HEK293 (cell line): ENCODE data around the gene MTMR10.

ENCODE experiments used
- CTCF ChIA-PET: fragments of 350-600 bp; formaldehyde crosslinking; extraction: SDS; loops from one replicate; lab custom pipeline; 2021; ENCODE audit warnings: antibody characterized with exemption; lab: Yijun Ruan, JAX
- POLR2A ChIA-PET: fragments of 300-600 bp; formaldehyde crosslinking; extraction: SDS; loops from one replicate; lab custom pipeline; 2020; ENCODE audit warnings: antibody characterized with exemption, inconsistent platforms; lab: Yijun Ruan, JAX
- H3K27ac ChIP-seq: fragments of 200-500 bp; sonication (Bioruptor generic); 2 replicates; pipeline ENCODE4 v1.5.1; 2014; ENCODE audit warnings: low read depth, low read length, control low read depth, inconsistent platforms; ENCODE audit errors: extremely low read depth
- H3K36me3 ChIP-seq, 2 experiments: fragments of 200-500 bp in 1 of 2; sonication (Bioruptor generic) in 1 of 2; 1 replicate in 1 of 2; 2 replicates in 1 of 2; pipeline ENCODE4 v1.5.1; 2014 to 2017; ENCODE audit warnings: inconsistent platforms in 2 of 2, low read length in 2 of 2; ENCODE audit not compliant: control insufficient read depth in 2 of 2, insufficient read depth in 1 of 2
- H3K4me1 ChIP-seq: fragments of 200-500 bp; sonication (Bioruptor generic); 2 replicates; pipeline ENCODE4 v1.5.1; 2014; ENCODE audit warnings: mild to moderate bottlenecking, low read length, inconsistent platforms; ENCODE audit not compliant: control insufficient read depth, insufficient read depth
- H3K4me3 ChIP-seq: 2 replicates; pipeline ENCODE4 v1.5.1; 2011; ENCODE audit warnings: low read depth, mild to moderate bottlenecking, control low read depth, low read length, moderate library complexity
- H3K9me3 ChIP-seq: fragments of 200-500 bp; sonication (Bioruptor generic); 2 replicates; pipeline ENCODE4 v1.5.1; 2014; ENCODE audit warnings: low read depth, low read length, inconsistent platforms; ENCODE audit not compliant: control insufficient read depth, insufficient read depth
- FEZF1 ChIP-seq: fragments of 450-650 bp; formaldehyde crosslinking; IDR thresholded peaks from 2 replicates; pipeline ENCODE4 v1.5.1; 2016; ENCODE audit warnings: missing biosample characterization, missing genetic modification characterization
- GLI2 ChIP-seq: fragments of 450-650 bp; formaldehyde crosslinking; IDR thresholded peaks from 2 replicates; pipeline ENCODE4; 2017; ENCODE audit warnings: missing biosample characterization, missing genetic modification characterization, low read depth, borderline replicate concordance
- HOXA7 ChIP-seq: sonication (generic); formaldehyde crosslinking; IDR thresholded peaks from 2 replicates; pipeline ENCODE4 v1.8.1; 2022; ENCODE audit warnings: missing genetic modification reagents, borderline replicate concordance
- KLF8 ChIP-seq: fragments of 450-650 bp; formaldehyde crosslinking; IDR thresholded peaks from 2 replicates; pipeline ENCODE4 v1.5.1; 2016; ENCODE audit warnings: missing biosample characterization, missing genetic modification characterization
- OVOL3 ChIP-seq: fragments of 450-650 bp; formaldehyde crosslinking; IDR thresholded peaks from 2 replicates; pipeline ENCODE4 v1.5.1; 2016; ENCODE audit warnings: missing biosample characterization, missing genetic modification characterization
- PRDM1 ChIP-seq: fragments of 450-650 bp; formaldehyde crosslinking; IDR thresholded peaks from 2 replicates; pipeline ENCODE4; 2016; ENCODE audit warnings: missing biosample characterization, missing genetic modification characterization
- SCRT2 ChIP-seq: fragments of 450-650 bp; formaldehyde crosslinking; IDR thresholded peaks from 2 replicates; pipeline ENCODE4 v1.5.1; 2016; ENCODE audit warnings: missing biosample characterization, missing genetic modification characterization
- TCF7L2 ChIP-seq: IDR thresholded peaks from 2 replicates; pipeline ENCODE4 v1.6.1; 2011; ENCODE audit warnings: low read depth, mild to moderate bottlenecking, inconsistent platforms, low read length, moderate library complexity, borderline replicate concordance
- YY2 ChIP-seq: fragments of 450-650 bp; formaldehyde crosslinking; IDR thresholded peaks from 2 replicates; pipeline ENCODE4 v1.5.1; 2016; ENCODE audit warnings: missing biosample characterization, missing genetic modification characterization
- ZBTB10 ChIP-seq: fragments of 450-650 bp; formaldehyde crosslinking; IDR thresholded peaks from 2 replicates; pipeline ENCODE4 v1.5.1; 2016; ENCODE audit warnings: missing biosample characterization, missing genetic modification characterization
- ZFP37 ChIP-seq: fragments of 450-650 bp; formaldehyde crosslinking; IDR thresholded peaks from 2 replicates; pipeline ENCODE4 v1.5.1; 2016; ENCODE audit warnings: missing biosample characterization, missing genetic modification characterization
- ZFP69B ChIP-seq: fragments of 450-650 bp; formaldehyde crosslinking; IDR thresholded peaks from 2 replicates; pipeline ENCODE4 v1.5.1; 2016; ENCODE audit warnings: missing biosample characterization, missing genetic modification characterization
- ZNF18 ChIP-seq: fragments of 450-650 bp; formaldehyde crosslinking; IDR thresholded peaks from 2 replicates; pipeline ENCODE4 v1.5.1; 2016; ENCODE audit warnings: missing biosample characterization, missing genetic modification characterization
- ZNF221 ChIP-seq: fragments of 450-650 bp; formaldehyde crosslinking; IDR thresholded peaks from 2 replicates; pipeline ENCODE4 v1.5.1; 2017; ENCODE audit warnings: missing biosample characterization, missing genetic modification characterization, borderline replicate concordance
- ZNF362 ChIP-seq: fragments of 450-650 bp; formaldehyde crosslinking; IDR thresholded peaks from 2 replicates; pipeline ENCODE4 v1.5.1; 2016; ENCODE audit warnings: missing biosample characterization, missing genetic modification characterization
- ZNF366 ChIP-seq: fragments of 450-650 bp; formaldehyde crosslinking; conservative IDR thresholded peaks from 2 replicates; pipeline ENCODE4 v1.5.1; 2016; ENCODE audit warnings: missing biosample characterization, missing genetic modification characterization
- ZNF48 ChIP-seq: fragments of 450-650 bp; formaldehyde crosslinking; IDR thresholded peaks from 2 replicates; pipeline ENCODE4 v1.5.1; 2016; ENCODE audit warnings: missing biosample characterization, missing genetic modification characterization
- ZNF549 ChIP-seq: fragments of 450-650 bp; IDR thresholded peaks from 2 replicates; pipeline ENCODE4 v1.5.1; 2018; ENCODE audit warnings: missing biosample characterization, missing genetic modification characterization, mild to moderate bottlenecking, inconsistent platforms, moderate library complexity
- ZNF624 ChIP-seq: fragments of 450-650 bp; formaldehyde crosslinking; IDR thresholded peaks from 2 replicates; pipeline ENCODE4 v1.5.1; 2017; ENCODE audit warnings: missing biosample characterization, missing genetic modification characterization
- ZNF654 ChIP-seq: fragments of 450-650 bp; formaldehyde crosslinking; IDR thresholded peaks from 2 replicates; pipeline ENCODE4 v1.5.1; 2016; ENCODE audit warnings: low read depth, missing biosample characterization, missing genetic modification characterization
- ZNF677 ChIP-seq: fragments of 450-650 bp; IDR thresholded peaks from 2 replicates; pipeline ENCODE4 v1.5.0; 2018; ENCODE audit warnings: missing biosample characterization, mild to moderate bottlenecking, missing genetic modification characterization, moderate library complexity
- ZNF776 ChIP-seq: fragments of 450-650 bp; formaldehyde crosslinking; IDR thresholded peaks from 2 replicates; pipeline ENCODE4 v1.5.0; 2017; ENCODE audit warnings: missing biosample characterization, missing genetic modification characterization, borderline replicate concordance
- ZNF785 ChIP-seq: fragments of 450-650 bp; formaldehyde crosslinking; IDR thresholded peaks from 2 replicates; pipeline ENCODE4 v1.5.1; 2016; ENCODE audit warnings: missing biosample characterization, missing genetic modification characterization
- ZSCAN16 ChIP-seq: fragments of 450-650 bp; formaldehyde crosslinking; IDR thresholded peaks from 2 replicates; pipeline ENCODE4 v1.5.1; 2016; ENCODE audit warnings: missing biosample characterization, missing genetic modification characterization
- TF ChIP-seq, protein P1 (sequence below): fragments of 450-650 bp; formaldehyde crosslinking; IDR thresholded peaks from 2 replicates; pipeline ENCODE4 v1.5.1; 2016; ENCODE audit warnings: missing biosample characterization, missing genetic modification characterization

The MTMR10 gene

DNA sequence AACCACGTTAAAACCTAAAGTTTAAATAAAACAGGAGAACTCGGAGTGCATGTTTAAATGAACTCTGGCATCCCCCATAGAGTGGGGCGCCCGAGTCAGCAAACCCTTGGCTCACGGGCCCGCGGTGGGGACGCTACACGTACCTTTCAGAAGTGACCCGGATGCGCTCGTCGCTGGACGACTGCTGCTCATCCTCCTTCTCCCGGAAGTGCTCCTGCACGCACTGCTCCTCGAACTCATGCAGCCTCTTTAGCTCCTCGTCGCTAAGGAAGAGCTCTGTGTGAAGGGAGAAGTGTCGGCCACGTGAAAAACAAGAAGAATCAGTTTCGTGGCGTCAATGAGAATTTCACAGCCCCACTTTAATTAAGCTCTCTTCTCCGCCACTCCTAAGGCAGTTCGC is 34.6 kb upstream of the MTMR10 start:
- POLR2A ChIA-PET = no interaction called here
- CTCF ChIA-PET = no interaction called here
- TF ChIP-seq ZNF221 (tag by site-specific recombination) (no peak), ZBTB10 (tag by site-specific recombination) (no peak), ZNF549 (tag by site-specific recombination) (no peak), SCRT2 (tag by site-specific recombination) (no peak), ZNF362 (tag by site-specific recombination) (no peak), ZFP37 (no peak), OVOL3 (tag by site-specific recombination) (no peak), ZNF776 (tag by site-specific recombination) (no peak), TCF7L2 (no peak), ZSCAN16 (no peak), ZNF654 (tag by site-specific recombination) (no peak)
- TF ChIP-seq, protein P1, sequence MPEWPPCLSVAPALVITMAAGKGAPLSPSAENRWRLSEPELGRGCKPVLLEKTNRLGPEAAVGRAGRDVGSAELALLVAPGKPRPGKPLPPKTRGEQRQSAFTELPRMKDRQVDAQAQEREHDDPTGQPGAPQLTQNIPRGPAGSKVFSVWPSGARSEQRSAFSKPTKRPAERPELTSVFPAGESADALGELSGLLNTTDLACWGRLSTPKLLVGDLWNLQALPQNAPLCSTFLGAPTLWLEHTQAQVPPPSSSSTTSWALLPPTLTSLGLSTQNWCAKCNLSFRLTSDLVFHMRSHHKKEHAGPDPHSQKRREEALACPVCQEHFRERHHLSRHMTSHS (tag by site-specific recombination) = no peak
- Histone ChIP-seq H3K4me3 (no peak overlapping the region), H3K9me3 (no peaks in the 10 kb centered on the region), H3K27ac (no peak overlapping the region), H3K36me3 (no peaks in the 10 kb centered on the region), H3K4me1 (no peaks in the 10 kb centered on the region)

DNA sequence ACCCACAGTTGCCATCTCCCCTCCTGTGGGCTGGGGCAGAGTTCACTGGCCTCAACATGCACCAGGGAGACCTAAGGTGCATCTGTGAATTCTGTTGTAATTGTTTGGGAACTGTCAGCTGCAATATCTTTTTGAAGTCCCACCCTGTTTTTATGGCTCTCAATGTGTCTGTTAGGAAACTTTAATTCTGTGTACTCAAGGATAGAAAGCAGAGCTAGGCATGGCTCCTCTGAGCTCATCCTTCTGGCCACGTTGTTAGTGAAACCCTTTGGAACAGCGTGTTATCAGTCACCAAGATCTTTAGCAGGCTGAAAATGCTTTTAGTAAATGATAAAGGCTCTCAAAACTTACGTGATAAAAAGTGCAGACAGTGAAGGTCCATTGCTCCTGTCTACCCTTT is 33.6 kb upstream of the MTMR10 start:
- no peaks in the 10 kb centered on the region for H3K36me3 ChIP-seq
- H3K27ac ChIP-seq = no peak overlapping the region
- H3K9me3 ChIP-seq = no peaks in the 10 kb centered on the region
- ChIA-PET POLR2A (no interaction called here), CTCF (no interaction called here)
- H3K4me1 ChIP-seq = no peaks in the 10 kb centered on the region
- no peak overlapping the region for H3K4me3 ChIP-seq
- TF ChIP-seq HOXA7 (no peak), ZNF624 (tag by site-specific recombination) (no peak), ZNF366 (tag by site-specific recombination) (no peak), ZFP69B (tag by site-specific recombination) (no peak), ZNF48 (tag by site-specific recombination) (no peak), KLF8 (no peak)

DNA sequence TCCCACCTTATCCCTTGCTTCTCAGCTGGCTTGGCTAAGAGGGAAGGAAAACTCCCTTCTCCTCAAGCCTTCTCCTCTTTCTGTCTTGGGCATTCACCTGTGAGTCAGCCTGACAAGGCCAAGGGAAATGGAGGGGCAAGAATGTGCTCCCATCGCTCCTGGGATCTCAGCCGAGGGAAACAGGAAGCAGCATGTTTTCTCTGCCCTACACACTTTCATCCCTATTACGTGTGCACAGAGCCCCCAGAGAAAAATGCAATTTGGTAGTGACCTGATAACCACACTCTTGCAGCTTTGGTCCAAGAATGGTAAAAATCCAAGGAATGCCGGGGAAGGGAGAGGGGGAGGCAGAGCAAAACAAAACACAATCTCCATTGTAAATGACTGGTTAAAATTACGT is 32.9 kb upstream of the MTMR10 start:
- ChIA-PET POLR2A (no interaction called here), CTCF (no interaction called here)
- Histone ChIP-seq H3K9me3 (no peaks in the 10 kb centered on the region), H3K4me1 (no peaks in the 10 kb centered on the region), H3K27ac (no peak overlapping the region), H3K36me3 (no peaks in the 10 kb centered on the region), H3K4me3 (no peak overlapping the region)
- TF ChIP-seq YY2 (tag by site-specific recombination) (no peak), GLI2 (tag by site-specific recombination) (no peak), ZNF18 (tag by site-specific recombination) (no peak), OVOL3 (tag by site-specific recombination) (no peak), PRDM1 (tag by site-specific recombination) (no peak), ZNF677 (no peak), ZSCAN16 (no peak), FEZF1 (tag by site-specific recombination) (no peak), ZNF785 (tag by site-specific recombination) (no peak)
